SK-N-SH (cell line): ENCODE data around the gene C4orf33. TPM values are rescaled to one million over a fixed set of nuclear protein-coding genes. Genes with fewer than 3 reads are reported as not detected.

Experiments
- CTCF ChIA-PET: fragments of 300-600, 350-600 bp; formaldehyde crosslinking; extraction: SDS; loops from one replicate; lab custom pipeline; 2021; lab: Yijun Ruan, JAX
- POLR2A ChIA-PET: fragments of 350-600 bp; sonication (Branson Sonifier 250); formaldehyde crosslinking; extraction: SDS; loops from one replicate; lab custom pipeline; 2020; ENCODE audit warnings: antibody characterized with exemption, inconsistent platforms; lab: Yijun Ruan, JAX
- DNase-seq: peaks from one replicate; pipeline ENCODE4 v3.0.0; 2012
- H2AFZ ChIP-seq: fragments of 200-600 bp; sonication (generic); 2 replicates; pipeline ENCODE4 v1.8.1; 2016; ENCODE audit warnings: antibody characterized with exemption, mild to moderate bottlenecking, low read depth
- H3F3A ChIP-seq: fragments of 200-600 bp; sonication (generic); replicated peaks from 2 replicates; pipeline ENCODE3; 2016; ENCODE audit warnings: antibody characterized with exemption, mild to moderate bottlenecking; ENCODE audit not compliant: insufficient read depth
- H3K27ac ChIP-seq, 2 experiments: fragments of 200-500 bp in 1 of 2; fragments of 200-600 bp in 1 of 2; sonication (Bioruptor generic) in 1 of 2; sonication (generic), shearing (Covaris generic) in 1 of 2; 2 replicates each; pipeline versions ENCODE4 v1.5.1 to v1.6.1; 2014 to 2016; ENCODE audit warnings: low read depth in 2 of 2, inconsistent platforms in 1 of 2, low read length in 1 of 2, mild to moderate bottlenecking in 1 of 2, mixed read lengths in 1 of 2
- H3K27me3 ChIP-seq: fragments of 200-600 bp; sonication (generic), shearing (Covaris generic); 2 replicates; pipeline ENCODE4 v1.6.1; 2016; ENCODE audit warnings: mixed run types; ENCODE audit not compliant: insufficient read depth
- H3K36me3 ChIP-seq, 2 experiments: fragments of 200-500 bp in 1 of 2; fragments of 200-600 bp in 1 of 2; sonication (Bioruptor generic) in 1 of 2; sonication (generic) in 1 of 2; replicated peaks in 1 of 2; 2 replicates each; pipeline versions ENCODE3 to v1.5.1; 2014 to 2016; ENCODE audit warnings: low read length in 1 of 2, mild to moderate bottlenecking in 1 of 2; ENCODE audit not compliant: insufficient read depth in 2 of 2, control insufficient read depth in 1 of 2
- H3K4me1 ChIP-seq, 2 experiments: fragments of 200-500 bp in 1 of 2; fragments of 200-600 bp in 1 of 2; sonication (Bioruptor generic) in 1 of 2; sonication (generic), shearing (Covaris generic) in 1 of 2; 2 replicates each; pipeline versions ENCODE4 v1.5.1 to v1.6.1; 2014 to 2016; ENCODE audit warnings: low read depth in 1 of 2, low read length in 1 of 2, mixed run types in 1 of 2; ENCODE audit not compliant: insufficient read depth in 2 of 2, control insufficient read depth in 1 of 2
- H3K4me2 ChIP-seq: fragments of 200-600 bp; sonication (generic), shearing (Covaris generic); 2 replicates; pipeline ENCODE4 v1.6.1; 2017; ENCODE audit warnings: mixed run types
- H3K4me3 ChIP-seq, 2 experiments: fragments of 200-500 bp in 1 of 2; fragments of 200-600 bp in 1 of 2; sonication (Bioruptor generic) in 1 of 2; sonication (generic), shearing (Covaris generic) in 1 of 2; 2 replicates each; pipeline versions ENCODE4 v1.5.1 to v1.8.1; 2014 to 2016; ENCODE audit warnings: low read depth in 2 of 2, inconsistent platforms in 1 of 2, low read length in 1 of 2, mild to moderate bottlenecking in 1 of 2, mixed read lengths in 1 of 2, moderate library complexity in 1 of 2
- H3K79me2 ChIP-seq: fragments of 200-600 bp; sonication (generic); 2 replicates; pipeline ENCODE4 v1.8.1; 2017; ENCODE audit warnings: mild to moderate bottlenecking; ENCODE audit not compliant: insufficient read depth
- H3K9ac ChIP-seq: fragments of 200-600 bp; sonication (generic); 2 replicates; pipeline ENCODE4 v1.6.1; 2017; ENCODE audit warnings: mixed run types
- H3K9me2 ChIP-seq: fragments of 200-600 bp; sonication (generic); 2 replicates; pipeline ENCODE4 v1.6.1; 2017; ENCODE audit warnings: mixed run types
- H3K9me3 ChIP-seq: fragments of 200-600 bp; sonication (generic); 2 replicates; pipeline ENCODE4 v1.6.1; 2017; ENCODE audit warnings: mixed run types, mild to moderate bottlenecking, moderate library complexity
- H4K20me1 ChIP-seq: fragments of 200-600 bp; sonication (generic); 2 replicates; pipeline ENCODE4 v1.6.1; 2017; ENCODE audit warnings: mild to moderate bottlenecking, mixed run types; ENCODE audit not compliant: insufficient read depth
- ELF1 ChIP-seq: IDR thresholded peaks from 2 replicates; pipeline ENCODE4 v1.4.0; 2012
- EP300 ChIP-seq, 2 experiments: IDR thresholded peaks; 2 replicates each; pipeline versions ENCODE4 v1.4.0 to v1.6.1; 2012; ENCODE audit warnings: borderline replicate concordance in 1 of 2, low read depth in 1 of 2, low read length in 1 of 2
- EZH2phosphoT487 ChIP-seq: fragments of 200-600 bp; sonication (generic); IDR thresholded peaks from 2 replicates; pipeline ENCODE4 v1.6.1; 2017; ENCODE audit warnings: low read depth, mixed run types, mild to moderate bottlenecking, antibody characterized with exemption, moderate library complexity, borderline replicate concordance
- FOXJ3 ChIP-seq: sonication (generic); formaldehyde crosslinking; IDR thresholded peaks from 2 replicates; pipeline ENCODE4 v1.5.1; 2020; ENCODE audit warnings: mild to moderate bottlenecking, missing genetic modification reagents
- FOXM1 ChIP-seq: IDR thresholded peaks from 2 replicates; pipeline ENCODE4 v1.4.0; 2012; ENCODE audit warnings: low read depth, mild to moderate bottlenecking
- GABPA ChIP-seq: IDR thresholded peaks from 2 replicates; pipeline ENCODE4 v1.4.0; 2012; ENCODE audit warnings: low read depth, mild to moderate bottlenecking
- MXI1 ChIP-seq: IDR thresholded peaks from 2 replicates; pipeline ENCODE4 v1.6.1; 2012; ENCODE audit warnings: mild to moderate bottlenecking, low read depth, low read length, improper control_type of control experiment
- NFIC ChIP-seq: IDR thresholded peaks from 2 replicates; pipeline ENCODE4 v1.4.0; 2012; ENCODE audit warnings: borderline replicate concordance
- POLR2AphosphoS5 ChIP-seq: IDR thresholded peaks from 2 replicates; pipeline ENCODE4 v1.6.1; 2012; ENCODE audit warnings: low read depth, low read length
- RFX5 ChIP-seq: IDR thresholded peaks from 2 replicates; pipeline ENCODE4 v1.6.1; 2012; ENCODE audit warnings: mild to moderate bottlenecking, improper control_type of control experiment, low read length
- SIN3A ChIP-seq: IDR thresholded peaks from 2 replicates; pipeline ENCODE4 v1.6.1; 2012; ENCODE audit warnings: low read depth, mild to moderate bottlenecking, low read length, moderate library complexity, borderline replicate concordance
- SMC3 ChIP-seq: IDR thresholded peaks from 2 replicates; pipeline ENCODE4 v1.6.1; 2012; ENCODE audit warnings: low read depth, low read length, improper control_type of control experiment
- TAF1 ChIP-seq: IDR thresholded peaks from 2 replicates; pipeline ENCODE4 v1.6.1; 2012; ENCODE audit warnings: low read depth, mild to moderate bottlenecking, low read length, moderate library complexity, borderline replicate concordance
- TCF12 ChIP-seq: IDR thresholded peaks from 2 replicates; pipeline ENCODE4 v1.4.0; 2012
- YY1 ChIP-seq: IDR thresholded peaks from 2 replicates; pipeline ENCODE4 v1.4.0; 2012; ENCODE audit warnings: low read depth, mild to moderate bottlenecking
- WGBS: methylation state at CpG from one replicate; pipeline ENCODE4 v1.1.6; 2017; ENCODE audit warnings: low lambda C conversion rate; 5-methylcytosine and 5-hydroxymethylcytosine counted together
- polyA plus RNA-seq, 3 experiments: library from polyadenylated mRNA; depleted of rRNA; stranded (reverse); fragments of >200 nt; gene quantifications; 2 replicates each; pipeline ENCODE4 v1.2.3, GENCODE V29; 2012
- TF ChIP-seq, protein P1 (sequence below): IDR thresholded peaks from 2 replicates; pipeline ENCODE4 v1.4.0; 2012; ENCODE audit warnings: low read depth, borderline replicate concordance
- TF ChIP-seq, protein P2 (sequence below): IDR thresholded peaks from 2 replicates; pipeline ENCODE4 v1.4.0; 2012; ENCODE audit warnings: low read depth
- TF ChIP-seq, protein P3 (sequence below): fragments of 150-350 bp; IDR thresholded peaks from 2 replicates; pipeline ENCODE4 v1.6.1; 2016; ENCODE audit warnings: mild to moderate bottlenecking, low read depth, low read length
- TF ChIP-seq, protein P4 (sequence below): IDR thresholded peaks from 2 replicates; pipeline ENCODE4 v1.4.0; 2012; ENCODE audit warnings: low read depth, borderline replicate concordance
- TF ChIP-seq, protein P5 (sequence below): IDR thresholded peaks from 2 replicates; pipeline ENCODE4; 2012

C4orf33 gene
- polyA plus RNA-seq, 1 of the 3 experiments (the other 2 are of a cell fraction): 3.3 TPM

DNA sequence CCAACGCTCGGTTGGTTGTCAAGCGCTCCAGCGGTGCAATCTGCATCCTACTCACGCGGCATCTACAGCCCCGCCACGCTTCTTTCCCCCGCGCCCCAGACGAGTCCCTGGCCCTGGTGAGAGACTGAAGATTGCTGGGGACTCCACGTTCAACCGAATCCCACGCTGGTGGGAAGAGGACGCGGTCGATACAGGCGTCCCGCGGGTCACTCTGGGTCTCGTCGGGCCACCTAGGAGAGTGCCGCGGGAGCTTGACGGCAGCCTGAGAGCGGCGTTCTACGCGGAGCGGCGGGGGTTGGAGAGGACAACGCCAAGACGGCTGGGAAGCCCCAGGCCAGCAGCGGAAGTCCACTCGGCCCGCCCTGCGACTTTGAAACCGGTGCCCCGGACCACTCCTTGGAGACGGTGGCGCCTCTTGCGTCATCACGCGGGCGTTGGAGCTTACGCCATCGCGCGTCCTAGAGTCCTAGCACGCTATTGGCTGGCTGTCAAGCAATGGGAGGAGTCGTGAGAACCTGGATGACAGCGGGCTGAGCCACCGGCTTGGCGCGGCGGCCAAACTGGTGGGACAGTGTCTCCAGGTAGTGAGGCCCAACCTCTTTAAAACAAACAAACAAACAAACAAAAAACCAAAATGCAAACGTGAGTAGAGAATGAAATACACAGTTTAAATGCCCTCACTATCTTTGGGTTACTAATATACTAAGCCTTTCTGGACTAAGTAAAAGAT, 2.6 kb upstream of the C4orf33 start, which contains the start of gene SCLT1:
TSS of gene SCLT1 (minus strand) at position 349 of the 730 bp plus-strand sequence. CDS start 436 bp downstream, outside the sequence.
- under 1% methylated on average over 30 of the region's 57 CpGs for WGBS
- peak; percentile 33; the same call in 1 of the 2 replicates for TF ChIP-seq GABPA
- 0 out of 4 replicates have a peak, but pooled peaks of 1 of the 2 experiments have one; percentile 6 for TF ChIP-seq EP300 (IDR thresholded peaks at IDR 0.05; ENCODE audit: borderline replicate concordance in 1 of 2, low read depth in 1 of 2, low read length in 1 of 2)
- no peak for TF ChIP-seq TCF12
- TF ChIP-seq, protein P1, sequence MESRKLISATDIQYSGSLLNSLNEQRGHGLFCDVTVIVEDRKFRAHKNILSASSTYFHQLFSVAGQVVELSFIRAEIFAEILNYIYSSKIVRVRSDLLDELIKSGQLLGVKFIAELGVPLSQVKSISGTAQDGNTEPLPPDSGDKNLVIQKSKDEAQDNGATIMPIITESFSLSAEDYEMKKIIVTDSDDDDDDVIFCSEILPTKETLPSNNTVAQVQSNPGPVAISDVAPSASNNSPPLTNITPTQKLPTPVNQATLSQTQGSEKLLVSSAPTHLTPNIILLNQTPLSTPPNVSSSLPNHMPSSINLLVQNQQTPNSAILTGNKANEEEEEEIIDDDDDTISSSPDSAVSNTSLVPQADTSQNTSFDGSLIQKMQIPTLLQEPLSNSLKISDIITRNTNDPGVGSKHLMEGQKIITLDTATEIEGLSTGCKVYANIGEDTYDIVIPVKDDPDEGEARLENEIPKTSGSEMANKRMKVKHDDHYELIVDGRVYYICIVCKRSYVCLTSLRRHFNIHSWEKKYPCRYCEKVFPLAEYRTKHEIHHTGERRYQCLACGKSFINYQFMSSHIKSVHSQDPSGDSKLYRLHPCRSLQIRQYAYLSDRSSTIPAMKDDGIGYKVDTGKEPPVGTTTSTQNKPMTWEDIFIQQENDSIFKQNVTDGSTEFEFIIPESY: no peak
- TF ChIP-seq EZH2phosphoT487: no peak
- TF ChIP-seq, protein P2, sequence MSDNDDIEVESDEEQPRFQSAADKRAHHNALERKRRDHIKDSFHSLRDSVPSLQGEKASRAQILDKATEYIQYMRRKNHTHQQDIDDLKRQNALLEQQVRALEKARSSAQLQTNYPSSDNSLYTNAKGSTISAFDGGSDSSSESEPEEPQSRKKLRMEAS: peak; percentile 35; the same call in 1 of the 2 replicates
- TF ChIP-seq, protein P3, sequence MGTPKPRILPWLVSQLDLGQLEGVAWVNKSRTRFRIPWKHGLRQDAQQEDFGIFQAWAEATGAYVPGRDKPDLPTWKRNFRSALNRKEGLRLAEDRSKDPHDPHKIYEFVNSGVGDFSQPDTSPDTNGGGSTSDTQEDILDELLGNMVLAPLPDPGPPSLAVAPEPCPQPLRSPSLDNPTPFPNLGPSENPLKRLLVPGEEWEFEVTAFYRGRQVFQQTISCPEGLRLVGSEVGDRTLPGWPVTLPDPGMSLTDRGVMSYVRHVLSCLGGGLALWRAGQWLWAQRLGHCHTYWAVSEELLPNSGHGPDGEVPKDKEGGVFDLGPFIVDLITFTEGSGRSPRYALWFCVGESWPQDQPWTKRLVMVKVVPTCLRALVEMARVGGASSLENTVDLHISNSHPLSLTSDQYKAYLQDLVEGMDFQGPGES: no peak
- TF ChIP-seq MXI1: peak; percentile 93
- no peak for TF ChIP-seq SMC3
- peak; percentile 80; the same call in 1 of the 2 replicates for TF ChIP-seq SIN3A
- TF ChIP-seq, protein P4, sequence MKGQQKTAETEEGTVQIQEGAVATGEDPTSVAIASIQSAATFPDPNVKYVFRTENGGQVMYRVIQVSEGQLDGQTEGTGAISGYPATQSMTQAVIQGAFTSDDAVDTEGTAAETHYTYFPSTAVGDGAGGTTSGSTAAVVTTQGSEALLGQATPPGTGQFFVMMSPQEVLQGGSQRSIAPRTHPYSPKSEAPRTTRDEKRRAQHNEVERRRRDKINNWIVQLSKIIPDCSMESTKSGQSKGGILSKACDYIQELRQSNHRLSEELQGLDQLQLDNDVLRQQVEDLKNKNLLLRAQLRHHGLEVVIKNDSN: 0 out of 2 replicates have a peak, but pooled peaks have one; percentile 15
- TF ChIP-seq FOXM1: peak; percentile 99
- TF ChIP-seq FOXJ3 (CRISPR knock-in tag): no peak
- TF ChIP-seq POLR2AphosphoS5: peak; percentile 65; the same call in 1 of the 2 replicates
- TF ChIP-seq TAF1: peak; percentile 72
- TF ChIP-seq NFIC: 0 out of 2 replicates have a peak, but pooled peaks have one; percentile 9
- TF ChIP-seq, protein P5, sequence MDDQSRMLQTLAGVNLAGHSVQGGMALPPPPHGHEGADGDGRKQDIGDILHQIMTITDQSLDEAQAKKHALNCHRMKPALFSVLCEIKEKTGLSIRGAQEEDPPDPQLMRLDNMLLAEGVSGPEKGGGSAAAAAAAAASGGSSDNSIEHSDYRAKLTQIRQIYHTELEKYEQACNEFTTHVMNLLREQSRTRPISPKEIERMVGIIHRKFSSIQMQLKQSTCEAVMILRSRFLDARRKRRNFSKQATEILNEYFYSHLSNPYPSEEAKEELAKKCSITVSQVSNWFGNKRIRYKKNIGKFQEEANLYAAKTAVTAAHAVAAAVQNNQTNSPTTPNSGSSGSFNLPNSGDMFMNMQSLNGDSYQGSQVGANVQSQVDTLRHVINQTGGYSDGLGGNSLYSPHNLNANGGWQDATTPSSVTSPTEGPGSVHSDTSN: no peak; the same call in 1 of the 2 replicates
- peak; percentile 39; the same call in 1 of the 2 replicates for TF ChIP-seq ELF1
- peak; percentile 83 for TF ChIP-seq RFX5
- TF ChIP-seq YY1: 0 out of 2 replicates have a peak, but pooled peaks have one; percentile 2
- peaks cover 47% of the 10 kb centered on the region for H3K79me2 ChIP-seq
- peak; percentile 89 for DNase-seq
- H3K4me1 ChIP-seq: peaks cover 0 to 14% of the 10 kb centered on the region in 2 experiments; a peak in 2 of 4 replicates
- H3K27ac ChIP-seq: peak within 1 kb of the TSS; percentile 88 to 90
- no peaks in the 10 kb centered on the region for H3K9me2 ChIP-seq
- H3K4me2 ChIP-seq: peak within 1 kb of the TSS; percentile 79
- H3K36me3 ChIP-seq: peaks cover 0 to 3% of the 10 kb centered on the region in 2 experiments
- peak within 1 kb of the TSS; percentile 96 for H2AFZ ChIP-seq
- H3K9ac ChIP-seq: peak within 1 kb of the TSS; percentile 91
- POLR2A ChIA-PET: interaction anchor here (0.6 to 1.4 kb wide), 2 partner anchors 10 to 58 kb away, joined by 3 read pairs; no protein-coding TSS in a partner anchor
- H3K27me3 ChIP-seq: no peaks in the 10 kb centered on the region
- CTCF ChIA-PET: no interaction called here
- H3K9me3 ChIP-seq: no peaks in the 10 kb centered on the region
- peak within 1 kb of the TSS; percentile 82 to 95 for H3K4me3 ChIP-seq
- H3F3A ChIP-seq: peaks cover 10% of the 10 kb centered on the region
- H4K20me1 ChIP-seq: no peaks in the 10 kb centered on the region
